Germinal center (tissue), 1 donor: ENCODE results near the gene AHR.
"Not testable (repeated sequence)": the region's sequence is repeated elsewhere in the genome, so short reads cannot be mapped to it uniquely, and the experiment has no call there.

Experiments
- DNase-seq: peaks from one replicate; pipeline ENCODE4 v3.0.0; 2012; ENCODE audit warnings: mixed read lengths, low spot score

Gene AHR

GRCh38 chr7:17376595-17376994 lies 78.1 kb downstream of the AHR start:
- no peak for DNase-seq

- no peak for DNase-seq
Observed at GRCh38 chr7:17380736-17381662, 82.5 kb downstream of the AHR start.

GRCh38 chr7:17382408-17383354 lies 84.2 kb downstream of the AHR start:
- DNase-seq = not testable (repeated sequence)

GRCh38 chr7:17384400-17384799 lies 85.9 kb downstream of the AHR start:
- no peak for DNase-seq

- DNase-seq = no peak
Observed at GRCh38 chr7:17385612-17386011, 87.2 kb downstream of the AHR start.

- no peak for DNase-seq
Observed at GRCh38 chr7:17390392-17390791, 91.9 kb downstream of the AHR start.

- DNase-seq = no peak
Observed at GRCh38 chr7:17391366-17391765, 92.9 kb downstream of the AHR start.

- no peak for DNase-seq
Observed at GRCh38 chr7:17392846-17393245, 94.4 kb downstream of the AHR start.

- DNase-seq = not testable (repeated sequence)
Observed at GRCh38 chr7:17394563-17394962, 96.1 kb downstream of the AHR start.
